Liver (tissue), 9 donors: ENCODE results near the gene BPIFB1. TPM values are rescaled to one million over a fixed set of nuclear protein-coding genes. Genes with fewer than 3 reads are reported as not detected.

Experiments used
- DNase-seq: peaks from one replicate; pipeline ENCODE4 v3.0.0-alpha.2; 2017; ENCODE audit warnings: low spot score
- H3K27ac ChIP-seq, 2 donors: one replicate each; pipeline ENCODE4 v1.7.0; 2013; ENCODE audit warnings: inconsistent platforms in 2 of 2, low read length in 2 of 2, control low read depth in 1 of 2, low read depth in 1 of 2, mild to moderate bottlenecking in 1 of 2
- H3K27me3 ChIP-seq, 4 donors: one replicate each; pipeline versions ENCODE4 v1.6.1 to v1.7.0; 2013; ENCODE audit warnings: low read length in 3 of 4, inconsistent platforms in 1 of 4, mild to moderate bottlenecking in 1 of 4, moderate library complexity in 1 of 4; ENCODE audit not compliant: control insufficient read depth in 4 of 4, insufficient read depth in 4 of 4
- H3K36me3 ChIP-seq, 4 donors: one replicate each; pipeline versions ENCODE4 v1.6.1 to v1.7.0; 2013; ENCODE audit warnings: low read length in 3 of 4, mild to moderate bottlenecking in 3 of 4, low read depth in 1 of 4, moderate library complexity in 1 of 4; ENCODE audit not compliant: control insufficient read depth in 4 of 4, insufficient read depth in 3 of 4
- H3K4me1 ChIP-seq, 4 donors: one replicate each; pipeline versions ENCODE4 v1.6.1 to v1.7.0; 2013; ENCODE audit warnings: low read length in 3 of 4, mild to moderate bottlenecking in 3 of 4, moderate library complexity in 1 of 4; ENCODE audit not compliant: control insufficient read depth in 4 of 4, insufficient read depth in 4 of 4
- H3K4me3 ChIP-seq, 3 donors: one replicate each; pipeline versions ENCODE4 v1.6.1 to v1.7.0; 2013; ENCODE audit warnings: low read length in 3 of 3, control low read depth in 1 of 3, low read depth in 1 of 3, mild to moderate bottlenecking in 1 of 3
- H3K9ac ChIP-seq, 2 donors: one replicate each; pipeline ENCODE4 v1.7.0; 2013; ENCODE audit warnings: low read length in 2 of 2, mild to moderate bottlenecking in 2 of 2, moderate library complexity in 2 of 2, control low read depth in 1 of 2, low read depth in 1 of 2
- H3K9me3 ChIP-seq, 4 donors: one replicate each; pipeline versions ENCODE4 v1.6.1 to v1.7.0; 2013; ENCODE audit warnings: low read length in 3 of 4; ENCODE audit not compliant: control insufficient read depth in 4 of 4
- ATF3 ChIP-seq: IDR thresholded peaks from 2 replicates; pipeline ENCODE4 v1.6.1; 2016; ENCODE audit warnings: antibody characterized with exemption
- CTCF ChIP-seq: fragments of 150-350 bp; IDR thresholded peaks from 2 replicates; pipeline ENCODE4 v1.5.1; 2017; ENCODE audit warnings: improper control_type of control experiment, low read depth, low read length; ENCODE audit not compliant: missing input control
- EGR1 ChIP-seq, 2 donors: IDR thresholded peaks; 2 replicates each; pipeline ENCODE4 v1.6.1; 2016 to 2018; ENCODE audit warnings: antibody characterized with exemption in 2 of 2, low read depth in 2 of 2
- FOXA1 ChIP-seq: IDR thresholded peaks from 2 replicates; pipeline ENCODE4 v1.6.1; 2016; ENCODE audit warnings: antibody characterized with exemption
- FOXA2 ChIP-seq: IDR thresholded peaks from 2 replicates; pipeline ENCODE4 v1.6.1; 2016; ENCODE audit warnings: antibody characterized with exemption
- GABPA ChIP-seq, 2 donors: IDR thresholded peaks in 1 of 2; conservative IDR thresholded peaks in 1 of 2; 2 replicates each; pipeline ENCODE4 v1.6.1; 2016; ENCODE audit warnings: antibody characterized with exemption in 2 of 2, mild to moderate bottlenecking in 1 of 2, moderate library complexity in 1 of 2
- HNF4A ChIP-seq, 2 donors: conservative IDR thresholded peaks; 2 replicates each; pipeline ENCODE4 v1.6.1; 2016; ENCODE audit warnings: antibody characterized with exemption in 2 of 2, mild to moderate bottlenecking in 2 of 2
- HNF4G ChIP-seq: IDR thresholded peaks from 2 replicates; pipeline ENCODE4 v1.6.1; 2016; ENCODE audit warnings: antibody characterized with exemption
- JUND ChIP-seq, 2 donors: IDR thresholded peaks; 2 replicates each; pipeline ENCODE4 v1.6.1; 2016; ENCODE audit warnings: antibody characterized with exemption in 2 of 2
- MAX ChIP-seq: IDR thresholded peaks from 2 replicates; pipeline ENCODE4 v1.6.1; 2016; ENCODE audit warnings: antibody characterized with exemption
- NR2F2 ChIP-seq: IDR thresholded peaks from 2 replicates; pipeline ENCODE4 v1.6.1; 2016; ENCODE audit warnings: antibody characterized with exemption
- RAD21 ChIP-seq, 2 donors: IDR thresholded peaks; 2 replicates each; pipeline ENCODE4 v1.6.1; 2016; ENCODE audit warnings: antibody characterized with exemption in 2 of 2, mild to moderate bottlenecking in 2 of 2
- REST ChIP-seq: IDR thresholded peaks from 2 replicates; pipeline ENCODE4 v1.6.1; 2016; ENCODE audit warnings: antibody characterized with exemption, mild to moderate bottlenecking
- RXRA ChIP-seq, 2 donors: IDR thresholded peaks; 2 replicates each; pipeline ENCODE4 v1.6.1; 2017 to 2018; ENCODE audit warnings: antibody characterized with exemption in 2 of 2, mild to moderate bottlenecking in 1 of 2
- SP1 ChIP-seq: IDR thresholded peaks from 2 replicates; pipeline ENCODE4 v1.6.1; 2018; ENCODE audit warnings: antibody characterized with exemption, mild to moderate bottlenecking
- TAF1 ChIP-seq: conservative IDR thresholded peaks from 2 replicates; pipeline ENCODE4 v1.6.1; 2016; ENCODE audit warnings: antibody characterized with exemption, mild to moderate bottlenecking
- YY1 ChIP-seq: IDR thresholded peaks from 2 replicates; pipeline ENCODE4 v1.6.1; 2016; ENCODE audit warnings: antibody characterized with exemption, mild to moderate bottlenecking
- ZBTB33 ChIP-seq: IDR thresholded peaks from 2 replicates; pipeline ENCODE4 v1.6.1; 2016; ENCODE audit warnings: antibody characterized with exemption
- WGBS: extraction: QIAGEN DNeasy Blood & Tissue Kit; methylation state at CpG from one replicate; pipeline ENCODE4 v1.1.7; 2013; 5-methylcytosine and 5-hydroxymethylcytosine counted together
- polyA plus RNA-seq, 2 donors: library from polyadenylated mRNA; stranded (reverse) in 1 of 2; unstranded in 1 of 2; fragments of 200-250 nt in 1 of 2; fragments of >200 nt in 1 of 2; fragmentation: Nextera tagmentation in 1 of 2; extraction: Ambion mirVana in 1 of 2; gene quantifications; one replicate each; pipeline versions ENCODE4 v1.2.1 to v1.2.3, GENCODE V29; 2013 to 2015
- total RNA-seq, 2 donors: library from RNA; depleted of rRNA; stranded (reverse); fragments of >200 nt; gene quantifications; one replicate each; pipeline ENCODE4 v1.2.3, GENCODE V29; 2014
- donor health status: healthy.
- donor health status: healthy.
- donor health status: healthy.
- donor health status: healthy.
- donor health status: healthy.

BPIFB1 gene
- total and polyA plus RNA-seq, 4 donors: 0.08 to 0.13 TPM; not detected in 2

GRCh38 chr20:33249456-33249855 lies 33.6 kb upstream of the BPIFB1 start (continued):
- TF ChIP-seq REST: no peak

- H3K9me3 ChIP-seq: no peaks in the 10 kb centered on the region
- no peak overlapping the region for H3K4me3 ChIP-seq
- WGBS: 81% methylated on average over 2 of the region's 2 CpGs
- no peaks in the 10 kb centered on the region for H3K4me1 ChIP-seq
- no peak overlapping the region for H3K9ac ChIP-seq
- no peak for DNase-seq
- TF ChIP-seq RXRA (IDR thresholded peaks at IDR 0.05) (no peak), ATF3 (no peak), FOXA2 (no peak), MAX (no peak), ZBTB33 (no peak), SP1 (no peak), TAF1 (no peak), JUND (IDR thresholded peaks at IDR 0.05) (no peak), GABPA (IDR thresholded peaks at IDR 0.05 in 1 of 2, conservative IDR thresholded peaks at IDR 0.05 in 1 of 2) (no peak), HNF4G (no peak), FOXA1 (no peak), NR2F2 (no peak), REST (no peak), YY1 (no peak), CTCF (no peak), EGR1 (IDR thresholded peaks at IDR 0.05; ENCODE audit: low read depth in 2 of 2) (no peak), HNF4A (conservative IDR thresholded peaks at IDR 0.05) (no peak), RAD21 (IDR thresholded peaks at IDR 0.05) (no peak)
- H3K36me3 ChIP-seq: no peaks in the 10 kb centered on the region
- no peaks in the 10 kb centered on the region for H3K27me3 ChIP-seq
- H3K27ac ChIP-seq: no peak overlapping the region
Measured at GRCh38 chr20:33250666-33251065, 32.3 kb upstream of the BPIFB1 start.
